Measurements from ENCODE around the gene ZBED1. TPM values are rescaled to one million over a fixed set of nuclear protein-coding genes. Genes with fewer than 3 reads are reported as not detected.

ZBED1 gene
- total and polyA plus RNA-seq, 9 of the 15 experiments (the other 6 are each of a cell fraction or from before 2014, with no cell fraction given), result 0.61 to 27.6 (median 13.9) TPM

- no peak for TF ChIP-seq CGGBP1 (CRISPR knock-in tag; IDR thresholded peaks at IDR 0.05)
- TF ChIP-seq TRIM24 (IDR thresholded peaks at IDR 0.05), result peak in 1 of 2 experiments; percentile 5; a peak in 2 of 4 replicates
- TF ChIP-seq MTA2 (IDR thresholded peaks at IDR 0.05; ENCODE audit: low read depth), result no peak
- TF ChIP-seq ASH1L (IDR thresholded peaks at IDR 0.05; ENCODE audit: borderline replicate concordance, low read depth, partially characterized antibody), result no peak
- no peak for TF ChIP-seq ZNF316 (IDR thresholded peaks at IDR 0.05)
- peak; percentile 98 for TF ChIP-seq EHMT2 (IDR thresholded peaks at IDR 0.05)
- peak; percentile 80; the same call in 1 of the 2 replicates for TF ChIP-seq CBFB (CRISPR knock-in tag; IDR thresholded peaks at IDR 0.05)
- TF ChIP-seq JUNB (CRISPR knock-in tag; conservative IDR thresholded peaks at IDR 0.05), result no peak
- TF ChIP-seq ZNF253 (CRISPR knock-in tag; conservative IDR thresholded peaks at IDR 0.05), result no peak
- TF ChIP-seq THRA (IDR thresholded peaks at IDR 0.05), result no peak
- TF ChIP-seq ZNF445 (CRISPR knock-in tag; IDR thresholded peaks at IDR 0.05; ENCODE audit: low read depth), result no peak
- TF ChIP-seq PURB (CRISPR knock-in tag; IDR thresholded peaks at IDR 0.05; ENCODE audit: low read depth), result no peak
- 0 out of 2 replicates have a peak, but pooled peaks have one; percentile 57 for TF ChIP-seq MGA (IDR thresholded peaks at IDR 0.05)
- no peak for TF ChIP-seq ERF (CRISPR knock-in tag; IDR thresholded peaks at IDR 0.05)
- TF ChIP-seq SETDB1 (IDR thresholded peaks at IDR 0.05; ENCODE audit: low read length), result no peak
- TF ChIP-seq HNRNPUL1 (IDR thresholded peaks at IDR 0.05; ENCODE audit: low read length), result 0 out of 2 replicates have a peak, but pooled peaks have one; percentile 62
- no peak for TF ChIP-seq SMARCA5 (IDR thresholded peaks at IDR 0.05)
Observed at GRCh38 chrX:2474280-2474962, 26.4 kb downstream of the ZBED1 start (continued).
